GM12872 (cell line): ENCODE measurements around the gene F2R.

Experiments used
- CTCF ChIP-seq: IDR thresholded peaks from 3 replicates; pipeline ENCODE4 v1.5.1; 2011; ENCODE audit warnings: low read depth, mild to moderate bottlenecking, low read length, moderate library complexity; ENCODE audit not compliant: insufficient read depth

F2R gene

DNA sequence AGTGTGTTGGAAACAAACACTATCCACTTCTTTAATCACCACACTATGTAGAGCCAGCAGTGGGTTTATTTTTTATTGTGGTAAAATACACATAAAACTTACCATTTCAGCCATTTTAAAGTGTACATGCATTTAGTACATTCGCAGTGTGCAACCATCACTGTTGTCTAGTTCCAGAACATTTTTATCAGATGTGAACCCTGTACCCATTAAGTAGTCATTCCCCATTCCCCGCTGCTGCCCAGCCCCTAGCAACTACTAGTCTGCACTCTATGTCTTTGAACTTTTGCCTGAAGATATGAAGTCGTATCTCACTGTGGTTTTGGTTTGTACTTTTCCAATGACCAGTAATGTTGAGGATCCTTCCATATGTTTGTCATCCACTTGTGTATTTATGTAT is 30.2 kb upstream of the F2R start:
- no peak for TF ChIP-seq CTCF

DNA sequence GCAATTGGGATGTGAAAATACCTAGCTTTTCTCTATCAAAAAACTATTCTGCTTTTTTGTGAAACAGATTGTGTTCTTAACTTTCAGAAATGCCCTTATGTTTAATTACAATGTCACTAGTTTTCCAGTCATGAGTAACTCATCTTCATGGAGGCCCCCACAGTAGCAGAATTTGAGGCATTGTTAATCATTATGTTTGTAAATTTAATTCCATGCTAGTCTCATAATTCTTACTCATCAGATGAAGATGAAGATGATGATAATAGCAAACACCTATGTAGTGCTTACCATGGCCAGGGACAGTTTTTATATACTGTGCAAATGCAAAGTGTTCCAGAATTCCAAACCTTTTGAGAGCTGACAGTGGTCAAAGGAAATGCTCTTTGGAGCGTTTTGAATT is 27.7 kb upstream of the F2R start:
- TF ChIP-seq CTCF: no peak

GRCh38 chr5:76688836-76689235 is 27.1 kb upstream of the F2R start:
- TF ChIP-seq CTCF: no peak

DNA sequence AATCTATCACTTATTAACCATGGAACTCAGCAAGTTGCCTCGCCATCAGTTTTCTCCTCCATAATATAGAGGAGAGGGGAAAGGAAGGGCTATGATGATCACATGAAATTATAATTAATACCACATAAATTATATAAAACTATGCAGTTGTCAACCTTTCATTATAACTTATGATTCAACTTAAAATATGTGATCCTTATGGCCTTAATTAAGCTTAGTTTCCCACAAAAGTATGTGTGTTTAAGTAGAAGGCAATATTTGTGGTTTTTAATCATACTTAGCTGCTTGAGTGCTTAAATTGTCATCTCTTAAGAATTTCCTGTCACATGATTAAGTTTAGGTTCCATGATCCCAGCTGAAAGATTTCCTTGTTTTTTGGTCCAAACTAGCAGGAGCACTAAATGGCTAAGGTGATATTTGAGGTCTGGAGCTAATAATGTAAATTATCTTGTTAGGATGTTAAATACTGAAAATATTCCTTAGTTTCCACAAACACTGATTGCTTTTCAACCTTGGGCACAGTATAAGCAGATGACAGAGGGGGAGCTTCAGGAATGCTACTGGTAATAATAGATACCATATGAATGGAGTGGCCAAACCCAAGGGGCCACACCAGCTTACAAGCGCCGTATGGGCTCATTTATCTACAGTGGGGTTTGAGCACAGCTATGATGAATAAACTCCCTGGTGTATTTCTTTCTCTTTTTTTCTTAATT is 26.4 kb upstream of the F2R start:
- TF ChIP-seq CTCF: no peak

- TF ChIP-seq CTCF: no peak
Measured at GRCh38 chr5:76690037-76690679, 25.8 kb upstream of the F2R start.

- no peak for TF ChIP-seq CTCF
Measured at GRCh38 chr5:76690704-76691466, 25.0 kb upstream of the F2R start.

GRCh38 chr5:76691467-76692273 is 24.3 kb upstream of the F2R start:
- no peak for TF ChIP-seq CTCF
